DMS153 (cell line): ENCODE data around the gene TULP1.
"Not testable (repeated sequence)": the region's sequence is repeated elsewhere in the genome, so short reads cannot be mapped to it uniquely, and the experiment has no call there.

Experiments
- DNase-seq: peaks from one replicate; lab custom pipeline; 2025; lab: John Stamatoyannopoulos, UW

The TULP1 gene

GRCh38 chr6:35521235-35521634, 8.5 kb upstream of the TULP1 start:
- no peak for DNase-seq

DNA sequence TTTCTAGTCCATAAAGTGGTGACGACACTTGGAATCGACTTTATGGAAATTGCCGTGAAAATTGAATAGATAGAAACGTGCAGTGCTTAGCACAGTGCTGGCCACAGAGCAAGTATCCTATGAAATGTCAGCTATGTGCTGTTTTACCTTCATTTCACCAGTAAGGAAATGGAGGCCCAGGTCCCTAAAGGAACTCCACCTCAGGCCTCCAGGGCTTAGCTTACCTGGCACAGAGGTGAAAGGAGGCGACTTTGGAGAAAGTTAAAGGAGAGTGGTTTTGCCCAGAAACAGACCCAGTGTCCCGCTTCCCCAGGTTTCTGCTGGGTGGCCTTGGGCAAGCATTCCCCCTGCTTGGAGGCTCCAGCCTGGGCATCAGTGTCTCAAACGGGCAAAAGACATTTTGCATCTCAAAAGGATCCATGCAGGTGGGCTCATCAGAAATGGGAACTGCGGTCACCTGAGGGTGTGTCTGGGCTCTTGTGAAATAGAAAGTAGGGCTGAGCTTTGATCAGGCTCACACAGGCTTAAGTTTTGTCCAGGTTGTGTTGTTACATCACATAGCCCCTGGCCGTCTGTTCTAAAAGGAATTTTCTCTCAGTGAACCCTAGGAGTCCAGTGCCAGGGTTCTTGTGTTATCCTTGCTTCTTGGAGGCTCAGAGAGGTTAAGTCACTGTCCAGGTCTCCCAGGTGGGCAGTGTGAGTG, 6.8 kb upstream of the TULP1 start:
- DNase-seq, result no peak

DNA sequence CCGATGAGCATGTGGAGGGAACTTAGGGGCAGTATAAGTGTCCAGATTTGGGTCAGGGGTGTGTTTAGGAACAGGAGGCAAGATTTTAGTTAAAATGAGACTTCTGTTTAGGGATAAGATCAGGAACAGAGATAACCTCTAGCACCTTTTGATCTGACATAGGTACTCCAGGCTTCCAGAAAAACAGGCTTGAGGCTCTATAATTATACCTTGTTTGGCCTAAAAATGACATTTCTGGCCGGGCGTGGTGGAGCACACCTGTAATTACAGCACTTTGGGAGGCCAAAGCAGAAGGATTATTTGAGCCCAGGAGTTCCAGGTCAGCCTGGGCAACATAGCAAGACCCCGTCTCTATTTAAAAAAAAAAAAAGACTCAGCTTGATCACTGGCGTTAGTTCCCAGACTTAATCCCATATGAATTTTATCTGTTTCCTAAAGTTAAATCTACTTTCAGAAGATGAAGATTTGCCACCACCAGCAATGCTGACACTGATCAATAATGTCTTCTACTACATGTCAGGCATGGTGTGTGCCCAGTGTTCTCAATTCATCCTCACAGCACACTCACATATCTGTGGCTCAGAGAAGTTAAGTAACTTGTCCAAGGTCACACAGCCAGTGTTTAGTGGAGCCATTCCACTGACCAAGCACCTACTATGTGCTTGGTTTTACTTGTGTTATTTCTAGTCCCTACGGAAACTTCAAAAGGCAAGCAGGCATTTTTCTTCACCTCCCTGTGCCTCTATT, 6.0 kb upstream of the TULP1 start:
- DNase-seq, result no peak

DNA sequence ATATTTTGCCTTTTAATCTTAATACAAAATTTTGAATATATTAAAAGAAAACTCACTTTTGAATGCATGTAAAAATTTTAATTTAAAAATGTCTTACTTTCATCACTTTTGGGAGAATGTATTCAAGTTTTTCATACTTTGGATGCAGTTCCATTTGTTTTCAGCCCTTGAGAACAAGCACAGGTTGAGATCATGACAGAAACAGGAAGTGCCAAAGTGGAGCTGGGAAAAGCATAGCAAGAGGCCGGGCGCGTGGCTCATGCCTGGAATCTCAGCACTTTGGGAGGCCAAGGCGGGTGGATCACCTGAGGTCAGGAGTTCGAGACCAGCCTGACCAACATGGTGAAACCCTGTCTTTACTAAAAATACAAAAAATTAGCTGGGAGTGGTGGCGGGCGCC, 5.3 kb upstream of the TULP1 start:
- not testable (repeated sequence) for DNase-seq

DNA sequence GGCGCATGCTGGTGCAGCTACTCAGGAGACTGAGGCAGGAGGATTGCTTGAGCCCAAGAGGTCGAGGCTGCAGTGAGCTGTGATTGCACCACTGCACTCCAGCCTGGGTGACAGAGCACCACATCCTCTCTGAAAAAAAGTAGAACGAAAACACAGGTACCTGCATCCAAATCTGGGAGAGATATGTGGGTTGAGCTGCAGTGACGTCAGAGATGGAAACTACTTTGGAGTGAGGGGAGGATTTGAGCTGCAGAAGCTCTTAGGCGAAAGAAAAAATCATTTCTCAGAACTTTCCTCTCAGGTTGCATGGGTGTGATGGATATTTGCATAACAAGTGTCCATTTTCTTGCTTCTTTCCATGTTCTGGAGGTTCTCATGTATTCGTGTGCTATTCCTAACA, 4.0 kb upstream of the TULP1 start:
- no peak for DNase-seq

DNA sequence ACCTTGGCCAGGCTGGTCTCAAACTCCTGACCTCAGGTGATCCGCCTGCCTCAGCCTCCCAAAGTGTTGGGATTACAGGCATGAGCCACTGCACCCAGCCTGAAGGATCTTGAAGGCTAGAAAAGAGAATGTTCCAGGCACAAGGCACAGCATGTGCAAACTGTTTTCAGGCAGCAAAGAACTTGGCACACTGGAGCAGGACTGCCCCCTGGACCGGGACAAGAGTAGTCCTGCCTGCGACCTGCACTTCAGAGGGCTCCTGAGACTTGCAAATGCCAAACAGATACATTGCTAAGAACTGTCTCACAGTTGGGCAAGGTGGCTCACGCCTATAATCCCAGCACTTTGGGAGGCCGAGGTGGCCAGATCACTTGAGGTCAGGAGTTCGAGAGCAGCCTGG, 3.2 kb upstream of the TULP1 start:
- not testable (repeated sequence) for DNase-seq

DNA sequence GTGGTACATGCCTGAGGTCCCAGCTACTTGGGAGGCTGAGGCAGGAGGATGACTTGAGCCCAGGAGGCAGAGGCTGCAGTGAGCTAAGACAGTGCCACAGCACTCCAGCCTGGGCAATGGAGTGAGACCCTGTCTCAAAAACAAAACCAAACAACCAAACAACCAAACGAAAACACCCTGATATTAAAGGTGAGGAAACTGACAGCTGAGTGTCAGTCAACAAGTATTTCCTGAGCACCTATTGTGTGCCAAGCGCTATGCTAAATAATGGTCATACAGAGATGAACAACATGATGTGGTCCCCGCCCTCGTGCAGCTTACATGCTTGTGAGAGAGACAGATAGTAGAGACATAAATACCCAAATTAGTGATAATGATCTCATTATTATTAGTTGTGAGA, 1.9 kb upstream of the TULP1 start:
- no peak for DNase-seq

DNA sequence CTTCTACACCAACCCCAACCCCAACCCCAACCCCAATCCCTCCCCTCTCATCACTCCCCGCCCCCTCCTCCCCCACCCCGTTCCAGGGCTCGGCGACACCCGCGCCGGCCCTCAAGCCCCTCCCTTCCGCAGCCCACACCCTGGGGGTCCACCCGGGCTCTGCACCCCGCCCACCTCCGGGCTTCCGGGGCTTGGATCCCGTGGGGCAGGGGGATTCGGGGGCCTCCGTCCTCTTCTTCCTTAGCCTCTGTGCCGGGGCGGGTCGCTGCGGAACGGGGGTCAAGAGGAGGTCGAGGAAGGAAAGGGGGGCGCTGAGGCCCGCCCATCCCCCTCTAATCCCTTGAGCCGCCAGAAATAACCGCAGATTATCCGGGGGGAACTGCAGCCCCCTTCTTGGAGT, 690 bp downstream of the TULP1 start:
- no peak for DNase-seq

DNA sequence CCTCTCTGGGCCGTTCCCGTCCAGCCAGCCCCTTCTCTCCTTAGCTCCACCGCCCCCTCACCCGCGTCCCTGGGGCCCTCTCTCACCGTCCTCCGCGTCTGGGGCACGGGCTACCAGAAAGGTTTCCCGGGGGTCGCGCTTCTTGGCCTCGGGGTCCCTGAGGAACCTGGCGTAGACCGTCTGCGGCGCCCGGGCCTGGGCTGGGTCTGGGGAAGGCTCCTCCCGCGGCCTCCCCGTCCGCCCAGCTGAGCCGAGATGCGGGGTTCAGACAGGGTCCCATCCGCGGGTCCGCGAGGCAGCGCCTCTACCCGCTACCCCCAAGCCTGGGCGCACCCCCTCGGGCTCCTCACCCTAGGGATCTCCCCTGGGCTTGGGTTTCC, 1.1 kb downstream of the TULP1 start:
- DNase-seq, result no peak

DNA sequence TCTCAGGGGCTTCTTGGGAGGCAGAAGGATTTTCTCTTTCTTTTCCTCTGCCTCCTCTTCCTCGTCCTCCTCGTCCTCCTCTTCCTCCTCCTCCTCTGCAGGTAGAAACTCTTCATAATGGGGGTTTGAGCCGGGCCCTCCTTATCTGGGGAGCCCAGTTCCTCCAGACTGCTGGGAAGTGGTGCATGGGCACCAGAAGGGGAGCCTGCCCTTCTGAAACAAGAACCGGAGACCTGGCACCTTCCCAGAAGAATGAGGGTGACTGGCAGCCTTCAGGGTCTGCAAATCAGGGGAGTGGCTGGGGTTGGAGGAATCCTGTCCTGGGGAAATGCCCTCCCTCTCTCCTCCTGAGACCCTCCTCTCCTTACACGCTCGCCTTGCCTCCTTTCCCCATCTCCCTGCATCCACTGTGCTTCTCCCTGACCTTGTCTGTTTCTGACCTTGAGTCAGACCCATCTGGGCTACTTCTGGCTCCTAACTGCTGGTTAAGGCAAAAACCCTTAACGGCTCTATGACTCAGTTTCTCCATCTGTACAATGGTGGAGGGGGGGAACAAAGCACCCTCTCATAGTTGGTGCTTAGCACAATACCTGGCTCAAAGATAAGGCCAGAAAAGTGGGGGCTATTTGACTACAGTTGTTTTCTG, 1.7 kb downstream of the TULP1 start:
- DNase-seq, result no peak

DNA sequence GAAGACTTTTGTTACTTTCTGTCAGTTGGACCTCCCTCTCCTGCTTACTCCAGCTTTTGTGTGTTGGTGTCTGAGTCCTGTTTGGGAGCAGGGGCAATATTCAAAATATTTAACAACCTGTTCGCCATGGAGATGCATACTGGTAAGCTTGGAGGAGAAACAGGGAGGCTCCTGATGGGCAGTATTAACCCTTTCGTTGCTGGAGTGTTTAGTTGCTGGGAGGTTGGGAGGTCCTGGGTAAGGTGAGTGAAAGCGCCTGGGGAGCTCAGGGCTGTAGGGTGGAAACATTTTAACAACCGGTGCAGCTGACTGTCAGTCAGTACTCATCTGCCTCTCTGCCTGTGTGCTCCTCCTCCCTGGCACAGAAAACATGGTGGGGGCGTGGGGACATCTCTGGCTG, 4.2 kb downstream of the TULP1 start:
- no peak for DNase-seq

DNA sequence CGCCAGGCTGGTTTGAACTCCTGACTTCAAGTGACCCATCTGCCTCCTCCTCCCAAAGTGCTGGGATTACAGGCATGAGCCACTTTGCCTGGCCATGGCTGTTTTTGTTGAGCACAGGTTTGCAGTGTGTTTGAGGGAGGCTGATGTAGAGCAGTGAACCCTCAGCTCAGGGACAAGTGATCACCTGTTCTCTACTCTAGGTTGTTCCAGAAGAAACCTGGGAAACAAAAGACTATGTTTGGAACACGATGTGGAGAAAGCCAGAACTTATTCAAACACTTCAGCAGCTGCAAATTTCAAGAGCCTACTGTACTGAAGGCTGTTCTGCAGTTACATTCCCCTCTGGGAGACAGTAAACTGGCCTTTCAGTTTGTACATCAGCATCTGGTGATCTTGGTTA, 4.7 kb downstream of the TULP1 start:
- DNase-seq, result no peak

DNA sequence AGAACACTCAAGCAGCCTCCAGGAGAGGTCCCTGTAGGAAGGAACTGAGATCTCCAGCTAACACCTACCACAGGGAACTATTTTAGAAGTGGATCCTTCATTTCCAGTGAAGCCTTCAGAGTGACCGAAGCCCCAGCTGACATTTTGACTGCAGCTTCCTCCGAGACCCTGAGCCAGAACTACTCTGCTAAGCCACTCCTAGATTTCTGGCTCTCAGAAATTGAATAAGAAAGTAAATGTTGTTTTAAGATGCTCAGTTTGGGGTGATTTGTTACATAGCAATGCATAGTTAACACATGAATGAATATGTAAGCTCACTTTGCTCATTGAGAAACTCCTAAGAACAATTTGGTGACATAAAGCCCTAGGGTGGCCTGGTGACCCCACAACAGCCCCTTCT, 5.5 kb downstream of the TULP1 start:
- no peak for DNase-seq

- DNase-seq, result no peak
Measured at GRCh38 chr6:35506536-35506935, 6.2 kb downstream of the TULP1 start.

GRCh38 chr6:35505999-35506412, 6.7 kb downstream of the TULP1 start:
- DNase-seq, result no peak

DNA sequence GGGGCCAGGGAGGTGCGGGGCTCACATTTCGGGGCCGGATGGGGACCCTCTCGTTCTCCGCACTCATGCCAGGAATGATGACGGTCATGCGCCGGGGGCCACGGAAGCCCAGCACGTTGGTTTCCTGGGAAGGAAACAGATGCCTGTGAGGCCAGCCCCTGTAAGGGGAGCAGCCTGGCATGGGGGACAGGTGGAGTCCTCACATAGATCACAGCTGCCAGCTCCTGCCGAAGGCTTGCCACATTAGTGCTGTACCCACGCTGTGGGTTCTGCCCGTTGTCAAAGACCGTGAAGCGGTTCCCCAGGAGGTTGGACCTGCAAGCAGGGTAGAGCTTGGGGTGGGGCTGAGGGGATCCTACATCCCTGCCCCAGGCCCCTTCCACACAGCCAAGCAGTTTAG, 9.2 kb downstream of the TULP1 start:
- no peak for DNase-seq

- no peak for DNase-seq
Measured at GRCh38 chr6:35501784-35502183, 10.9 kb downstream of the TULP1 start.

- no peak for DNase-seq
Measured at GRCh38 chr6:35500782-35501181, 11.9 kb downstream of the TULP1 start.

DNA sequence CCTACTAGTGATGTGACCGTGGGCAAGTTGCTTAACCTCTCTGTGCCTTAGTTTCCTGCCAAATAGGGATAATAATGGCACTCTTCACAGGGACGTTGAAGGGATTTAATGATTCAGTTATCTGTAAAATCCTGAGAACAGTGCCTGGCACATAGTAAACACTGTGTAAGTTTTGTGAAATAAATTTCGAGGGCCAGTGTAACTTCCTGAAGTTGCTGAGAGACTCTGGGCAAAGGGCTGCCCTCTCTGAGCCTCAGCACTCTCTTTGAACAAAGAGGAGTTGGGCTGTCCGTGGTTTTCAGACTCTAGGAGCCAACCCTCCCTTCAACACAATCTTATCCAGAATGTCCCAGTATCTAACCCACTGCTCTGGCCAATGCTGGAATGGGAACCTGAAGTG, 13.3 kb downstream of the TULP1 start:
- DNase-seq, result no peak

- no peak for DNase-seq
Measured at GRCh38 chr6:35498422-35499067, 14.2 kb downstream of the TULP1 start.

DNA sequence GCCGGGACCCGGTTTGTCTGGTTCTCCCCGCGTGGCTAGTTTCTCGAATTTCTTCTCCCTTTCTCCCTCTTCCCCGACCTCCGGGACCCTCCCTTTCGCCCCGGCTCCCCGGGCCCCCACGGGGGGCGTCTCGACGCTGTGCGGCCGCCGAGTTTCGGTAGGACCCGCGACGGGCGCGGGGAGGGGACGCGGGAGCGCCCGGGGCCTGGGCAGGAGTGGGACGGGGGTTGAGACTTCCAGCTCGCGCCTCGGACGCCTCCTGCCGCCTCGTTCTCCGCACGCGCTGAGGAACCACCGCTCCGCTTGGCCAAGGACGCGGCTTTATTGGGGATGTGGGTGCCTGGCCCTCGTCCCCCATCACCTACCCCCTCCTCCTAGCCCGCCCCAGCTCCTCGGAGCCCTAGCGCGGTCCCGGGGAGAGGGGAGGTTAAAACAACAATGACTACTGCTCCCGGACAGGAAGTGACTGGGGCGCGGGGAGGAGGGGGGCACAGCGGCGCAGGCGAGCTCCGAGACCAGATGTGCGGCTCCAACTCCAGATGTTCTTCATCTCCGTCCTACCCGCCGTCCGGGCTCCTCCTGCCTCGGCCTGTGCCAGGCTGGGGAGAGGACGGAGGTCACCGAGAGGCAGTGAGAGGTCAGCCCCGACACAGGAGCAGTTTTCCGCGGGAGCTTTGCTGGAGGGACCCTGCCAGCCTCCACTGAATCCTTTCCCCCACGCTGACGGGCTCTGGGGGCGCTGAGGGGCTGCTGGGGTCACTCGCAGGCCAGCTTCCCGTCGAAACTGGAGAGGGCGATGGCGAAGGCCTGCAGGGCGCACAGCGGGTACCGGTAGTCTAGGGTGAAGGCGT, 14.9 kb downstream of the TULP1 start:
- no peak for DNase-seq
